Pancreas (tissue), 10 donors: ENCODE data around the gene CDH22. TPM values are rescaled to one million over a fixed set of nuclear protein-coding genes. Genes with fewer than 3 reads are reported as not detected.

ENCODE experiments used
- ATAC-seq, 4 donors: fragments of 200-7000 bp; cut with Tn5 transposase; one replicate each; pipeline versions ENCODE4 v1.8.0 to v1.9.1; 2020; ENCODE audit warnings: mild to moderate bottlenecking in 4 of 4, moderate library complexity in 4 of 4
- DNase-seq, 6 donors: peaks; one replicate each; pipeline ENCODE4 v3.0.0-alpha.2; 2020
- FAIRE-seq: peaks from 2 replicates; lab custom pipeline; 2012; peaks lifted over from hg19 to GRCh38; lab: Jason Lieb, UNC
- H3K27ac ChIP-seq, 4 donors: fragments of 200-600 bp; sonication (generic); 1 replicate in 3 of 4; 2 replicates in 1 of 4; pipeline versions ENCODE4 v1.5.0 to v1.8.0; 2020
- H3K27me3 ChIP-seq, 4 donors: fragments of 200-600 bp; one replicate each; pipeline ENCODE4 v1.8.0; 2021
- H3K36me3 ChIP-seq, 3 donors: fragments of 200-600 bp; sonication (generic) in 1 of 3; one replicate each; pipeline versions ENCODE4 v1.5.0 to v1.8.0; 2020 to 2021
- H3K4me1 ChIP-seq, 3 donors: fragments of 200-600 bp; one replicate each; pipeline ENCODE4 v1.8.0; 2021
- H3K4me3 ChIP-seq, 4 donors: fragments of 200-600 bp; sonication (generic) in 2 of 4; one replicate each; pipeline versions ENCODE4 v1.5.0 to v1.8.0; 2020 to 2021
- H3K9me3 ChIP-seq, 4 donors: fragments of 200-600 bp; one replicate each; pipeline ENCODE4 v1.8.0; 2021
- CTCF ChIP-seq, 4 donors: fragments of 200-600 bp; sonication (generic) in 3 of 4; IDR thresholded peaks; one replicate each; pipeline versions ENCODE4 v1.5.0 to v1.8.0; 2021; ENCODE audit warnings: antibody characterized with exemption in 4 of 4
- WGBS, 2 donors: extraction: QIAGEN DNeasy Blood & Tissue Kit; methylation state at CpG; one replicate each; pipeline ENCODE4 v1.1.7; 2013; 5-methylcytosine and 5-hydroxymethylcytosine counted together
- intact Hi-C, 3 donors: fragments of 100-400 bp; cut with DNase I; formaldehyde crosslinking; loops; one replicate each; pipeline versions ENCODE4 v1.11.1 to v1.14.2; 2022
- polyA plus RNA-seq, 2 donors: library from polyadenylated mRNA; stranded (reverse); fragments of 200-250 nt; gene quantifications; one replicate each; pipeline ENCODE4 v1.2.3, GENCODE V29; 2013
- total RNA-seq, 6 donors: library from RNA; stranded (reverse); fragmentation: NEBNext Ultra II Directional in 4 of 6; extraction: Animal tissue kit (Norgen Biotek cat#: 25700) in 4 of 6; gene quantifications; one replicate each; pipeline versions ENCODE4 v1.2.1 to v1.2.4, GENCODE V29; 2021 to 2023
- donor health status: healthy with polysubstance abuse.
- donor health status: DM: no; HTN: no; CAD: no; lungs with moderate emphysema.
- donor health status: DM: no; HTN: no; CAD: no.
- donor health status: control.
- donor health status: control.
- donor health status: Bipolar disorder and iron deficiency.
- donor health status: DM: yes; HTN: yes; CAD: no.
- donor health status: DM: no; HTN: no; CAD: no.
- donor health status: DM: no; HTN: no; CAD: no.
- donor health status: DM: yes; HTN: yes; CAD: no.

Gene CDH22
- total and polyA plus RNA-seq, 8 donors = 0.97 to 11.9 (median 3.3) TPM

DNA sequence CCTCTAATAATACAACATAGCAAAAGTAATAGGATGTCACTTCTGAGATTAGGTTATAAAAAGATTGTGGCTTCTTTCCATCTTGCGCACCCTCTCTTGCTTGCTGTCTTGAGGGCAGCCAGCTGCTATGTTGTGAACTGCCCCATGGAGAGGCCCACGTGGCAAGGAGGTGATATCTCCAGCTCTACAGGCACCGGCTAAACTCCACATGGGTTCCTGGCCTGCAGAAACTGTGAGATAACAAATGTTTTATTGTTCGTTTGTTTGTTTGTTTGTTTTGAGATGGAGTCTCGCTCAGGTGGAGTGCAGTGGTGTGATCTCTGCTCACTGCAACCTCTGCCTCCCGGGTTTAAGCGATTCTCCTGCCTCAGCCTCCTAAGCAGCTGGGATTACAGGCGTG lies 152.2 kb downstream of the CDH22 start:
- Histone ChIP-seq H3K36me3 (no peaks in the 10 kb centered on the region), H3K27me3 (no peaks in the 10 kb centered on the region), H3K4me3 (no peak overlapping the region), H3K9me3 (no peaks in the 10 kb centered on the region), H3K4me1 (no peaks in the 10 kb centered on the region), H3K27ac (no peak overlapping the region)
- intact Hi-C loops = no loop called here
- 48 to 57% methylated on average over 8 of the region's 8 CpGs for WGBS, 2 donors
- ATAC-seq = no peak
- no peak for TF ChIP-seq CTCF (IDR thresholded peaks at IDR 0.05)
- no peak for FAIRE-seq
- DNase-seq = no peak

GRCh38 chr20:46154796-46155195 lies 153.5 kb downstream of the CDH22 start:
- 84 to 87% methylated on average over 2 of the region's 2 CpGs for WGBS, 2 donors
- no peak overlapping the region for H3K27ac ChIP-seq
- no peaks in the 10 kb centered on the region for H3K9me3 ChIP-seq
- ATAC-seq (no peak), FAIRE-seq (no peak), DNase-seq (no peak)
- no peak for TF ChIP-seq CTCF (IDR thresholded peaks at IDR 0.05)
- H3K4me3 ChIP-seq = no peak overlapping the region
- H3K36me3 ChIP-seq = no peaks in the 10 kb centered on the region
- H3K27me3 ChIP-seq = no peaks in the 10 kb centered on the region
- intact Hi-C loops = no loop called here
- H3K4me1 ChIP-seq = no peaks in the 10 kb centered on the region

DNA sequence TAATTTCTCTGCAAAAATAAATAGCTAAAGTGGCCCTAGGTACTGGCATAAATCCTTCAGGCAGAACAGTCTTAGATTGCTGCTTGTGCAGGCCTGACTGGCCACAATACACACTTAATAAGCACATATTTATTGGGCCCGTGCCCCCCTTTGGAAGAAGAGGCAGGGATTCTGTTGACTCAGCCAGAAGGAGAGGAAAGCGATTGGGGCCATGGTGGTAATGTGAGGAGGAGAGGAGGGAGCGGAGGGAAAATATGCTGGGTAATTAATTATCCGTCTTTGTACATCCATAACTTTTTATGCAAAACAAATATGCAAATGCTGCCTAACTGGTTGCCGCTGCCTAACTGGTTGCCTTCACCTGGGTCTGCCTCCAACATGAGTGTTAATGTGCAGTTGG lies 154.0 kb downstream of the CDH22 start:
- Histone ChIP-seq H3K9me3 (no peaks in the 10 kb centered on the region), H3K36me3 (no peaks in the 10 kb centered on the region), H3K4me1 (no peaks in the 10 kb centered on the region), H3K27ac (no peak overlapping the region), H3K27me3 (no peaks in the 10 kb centered on the region), H3K4me3 (no peak overlapping the region)
- ATAC-seq (no peak), FAIRE-seq (no peak), DNase-seq (no peak)
- no peak for TF ChIP-seq CTCF (IDR thresholded peaks at IDR 0.05)
- intact Hi-C loops = no loop called here
- WGBS, 2 donors = 75 to 81% methylated on average over 5 of the region's 5 CpGs

GRCh38 chr20:46152824-46153586 lies 155.3 kb downstream of the CDH22 start:
- intact Hi-C loops = no loop called here
- ATAC-seq = no peak

More at GRCh38 chr20:46152824-46153586, 155.3 kb downstream of the CDH22 start:
- Histone ChIP-seq H3K4me1 (no peaks in the 10 kb centered on the region), H3K9me3 (no peaks in the 10 kb centered on the region), H3K27me3 (no peaks in the 10 kb centered on the region), H3K36me3 (no peaks in the 10 kb centered on the region), H3K4me3 (no peak overlapping the region), H3K27ac (no peak overlapping the region)
- TF ChIP-seq CTCF (IDR thresholded peaks at IDR 0.05) = no peak
- FAIRE-seq (no peak), DNase-seq (no peak)
- 46 to 56% methylated on average over 33 of the region's 33 CpGs for WGBS, 2 donors
